Fibroblast of pulmonary artery (primary cell): ENCODE data around the gene DENND1C.

Source experiments
- DNase-seq: peaks from one replicate; pipeline ENCODE4 v3.0.0-alpha.2; 2010; ENCODE audit warnings: low read depth
- H3K4me3 ChIP-seq: replicated peaks from 2 replicates; pipeline ENCODE4 v1.5.1; 2011; ENCODE audit warnings: low read depth, mild to moderate bottlenecking, control low read depth, low read length, moderate library complexity
- TF ChIP-seq, protein P1 (sequence below): IDR thresholded peaks from 2 replicates; pipeline ENCODE4 v1.5.1; 2011; ENCODE audit warnings: mild to moderate bottlenecking, control low read depth, low read length, inconsistent platforms; ENCODE audit errors: missing control alignments

The DENND1C gene

DNA sequence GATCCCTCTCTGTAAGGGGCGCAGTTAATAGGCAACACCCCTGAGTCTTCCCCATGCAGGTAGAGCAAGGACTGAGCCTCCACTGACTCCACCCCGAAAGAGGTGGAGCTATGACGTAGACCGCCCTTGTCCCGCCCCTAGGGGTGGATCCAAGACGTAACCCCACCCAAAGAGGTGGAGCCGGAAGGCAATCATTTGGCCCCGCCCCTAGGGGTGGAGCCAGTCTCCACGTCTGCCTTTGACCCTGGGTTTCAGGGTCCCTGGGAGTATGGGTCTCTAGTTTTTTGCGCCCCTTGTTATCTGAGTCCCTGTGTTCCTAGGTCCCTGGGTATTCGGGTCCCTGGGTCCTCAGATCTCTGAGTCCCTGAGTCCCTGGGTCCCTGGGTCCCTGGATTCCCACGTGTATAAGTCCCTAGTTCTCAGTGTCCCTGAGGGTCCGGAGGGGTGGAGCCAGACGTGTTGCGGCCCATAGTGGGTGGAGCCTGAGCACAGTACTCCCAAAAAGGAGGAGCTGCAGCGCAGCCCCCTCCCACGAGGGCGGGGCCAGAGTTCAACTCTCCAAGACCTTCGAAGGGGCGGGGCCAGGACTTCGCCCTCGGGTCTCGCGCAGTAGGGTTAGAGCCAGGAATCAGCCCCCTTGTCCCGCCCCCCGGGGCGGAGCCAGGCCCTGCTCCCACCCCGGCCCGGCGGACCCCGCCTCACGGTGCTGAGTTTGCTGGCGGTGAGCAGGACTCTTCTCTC lies 5.3 kb downstream of the DENND1C start:
- peak; percentile 46 for DNase-seq
- TF ChIP-seq, protein P1, sequence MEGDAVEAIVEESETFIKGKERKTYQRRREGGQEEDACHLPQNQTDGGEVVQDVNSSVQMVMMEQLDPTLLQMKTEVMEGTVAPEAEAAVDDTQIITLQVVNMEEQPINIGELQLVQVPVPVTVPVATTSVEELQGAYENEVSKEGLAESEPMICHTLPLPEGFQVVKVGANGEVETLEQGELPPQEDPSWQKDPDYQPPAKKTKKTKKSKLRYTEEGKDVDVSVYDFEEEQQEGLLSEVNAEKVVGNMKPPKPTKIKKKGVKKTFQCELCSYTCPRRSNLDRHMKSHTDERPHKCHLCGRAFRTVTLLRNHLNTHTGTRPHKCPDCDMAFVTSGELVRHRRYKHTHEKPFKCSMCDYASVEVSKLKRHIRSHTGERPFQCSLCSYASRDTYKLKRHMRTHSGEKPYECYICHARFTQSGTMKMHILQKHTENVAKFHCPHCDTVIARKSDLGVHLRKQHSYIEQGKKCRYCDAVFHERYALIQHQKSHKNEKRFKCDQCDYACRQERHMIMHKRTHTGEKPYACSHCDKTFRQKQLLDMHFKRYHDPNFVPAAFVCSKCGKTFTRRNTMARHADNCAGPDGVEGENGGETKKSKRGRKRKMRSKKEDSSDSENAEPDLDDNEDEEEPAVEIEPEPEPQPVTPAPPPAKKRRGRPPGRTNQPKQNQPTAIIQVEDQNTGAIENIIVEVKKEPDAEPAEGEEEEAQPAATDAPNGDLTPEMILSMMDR, result no peak
- H3K4me3 ChIP-seq, result no peak overlapping the region

DNA sequence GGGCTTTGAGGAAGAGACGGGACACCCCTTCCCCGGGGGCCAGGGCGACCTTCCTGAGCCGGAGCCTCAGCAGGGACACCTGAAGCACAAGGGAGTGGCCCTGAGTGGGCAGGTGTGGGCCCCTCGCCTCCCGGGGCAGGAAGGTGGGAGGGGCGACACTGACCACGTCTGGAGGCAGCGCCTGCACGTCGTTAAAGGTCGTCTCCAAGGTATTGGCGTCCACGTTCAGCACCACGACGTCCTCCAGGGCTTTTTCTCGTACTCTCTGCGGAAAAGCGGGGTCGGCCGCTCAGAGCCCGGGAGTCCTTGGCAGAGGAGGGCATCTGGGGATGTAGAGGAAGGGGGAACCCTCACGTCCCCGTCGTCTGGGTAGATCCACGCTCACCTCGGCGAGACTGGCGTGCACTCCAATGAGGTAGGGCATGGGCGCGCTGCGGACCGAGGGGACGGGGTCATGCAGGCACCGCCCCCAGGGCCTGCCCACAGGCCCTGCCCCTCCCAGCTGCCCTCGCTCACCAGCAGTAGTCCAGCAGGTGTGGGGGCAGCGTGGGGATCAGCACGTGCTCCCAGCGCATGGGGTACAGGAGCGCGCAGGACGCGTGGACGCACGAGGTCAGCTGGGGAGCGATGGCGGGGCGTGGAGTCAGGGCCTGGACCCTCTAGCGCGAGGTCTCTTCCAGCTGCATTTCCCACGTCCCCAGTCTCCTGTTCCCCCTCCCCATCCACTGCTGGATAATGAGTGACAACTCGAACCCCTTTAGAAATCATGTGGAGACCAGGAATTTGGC lies 6.1 kb downstream of the DENND1C start:
- TF ChIP-seq, protein P1, result no peak
- no peak for DNase-seq
- H3K4me3 ChIP-seq, result no peak overlapping the region

DNA sequence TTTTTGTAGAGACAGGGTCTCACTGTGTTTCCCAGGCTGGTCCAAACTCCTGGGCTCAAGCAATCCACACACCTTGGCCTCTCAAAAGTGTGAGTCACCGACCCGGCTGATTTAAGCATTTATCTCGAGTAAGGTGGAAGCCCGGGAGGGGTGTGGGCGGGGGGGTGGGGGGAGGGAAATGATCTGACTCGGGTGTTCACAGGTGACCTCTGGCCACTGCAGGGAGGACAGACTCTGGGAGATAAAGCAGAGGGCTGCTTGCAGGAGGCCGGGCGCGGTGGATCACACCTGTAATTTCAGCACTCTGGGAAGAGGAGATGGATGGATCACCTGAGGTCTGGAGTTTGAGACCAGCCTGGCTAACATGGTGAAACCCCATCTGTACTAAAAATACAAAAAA lies 7.9 kb downstream of the DENND1C start:
- no peak overlapping the region for H3K4me3 ChIP-seq
- no peak for DNase-seq
- TF ChIP-seq, protein P1, result no peak

DNA sequence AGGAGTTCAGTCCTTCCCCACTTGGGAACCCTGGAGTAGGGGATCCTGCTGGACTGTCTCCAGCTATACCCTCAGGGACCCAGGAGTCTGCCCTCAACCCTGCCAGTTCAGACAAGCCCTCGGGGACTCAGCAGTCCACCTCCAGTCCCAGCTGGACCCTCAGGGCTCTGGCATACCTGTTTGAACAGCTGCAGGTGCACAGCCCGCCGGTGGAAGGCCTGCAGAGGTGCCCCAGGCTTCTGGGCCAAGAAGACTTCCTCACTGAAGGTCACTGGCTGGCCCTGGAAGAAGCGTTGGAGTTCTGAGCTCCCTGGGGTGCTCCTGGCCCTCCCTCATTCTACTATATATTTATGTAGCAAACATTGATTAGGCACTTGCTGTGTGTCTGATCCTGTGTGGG lies 8.9 kb downstream of the DENND1C start:
- no peak for DNase-seq
- TF ChIP-seq, protein P1, result no peak
- H3K4me3 ChIP-seq, result no peak overlapping the region

DNA sequence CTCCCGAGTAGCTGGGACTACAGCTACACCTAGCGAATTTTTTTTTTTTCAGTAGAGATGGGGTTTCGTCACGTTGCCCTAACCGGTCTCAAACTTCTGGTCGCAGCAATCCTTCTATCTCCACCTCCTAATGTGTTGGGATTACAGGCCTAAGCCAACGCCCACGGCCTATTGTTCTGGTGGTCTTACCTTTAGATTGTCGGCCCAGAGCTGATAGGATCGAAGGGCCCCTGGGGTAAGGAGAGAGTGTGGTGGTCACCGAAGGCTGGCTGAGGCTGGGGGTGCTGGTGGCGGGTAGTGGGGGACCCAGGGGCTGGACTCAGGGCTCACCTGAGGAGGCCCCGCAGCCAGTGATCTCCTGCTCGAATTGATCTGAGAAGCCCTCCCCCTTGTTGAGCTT lies 10.5 kb downstream of the DENND1C start:
- no peak overlapping the region for H3K4me3 ChIP-seq
- no peak for DNase-seq
- TF ChIP-seq, protein P1, result no peak

DNA sequence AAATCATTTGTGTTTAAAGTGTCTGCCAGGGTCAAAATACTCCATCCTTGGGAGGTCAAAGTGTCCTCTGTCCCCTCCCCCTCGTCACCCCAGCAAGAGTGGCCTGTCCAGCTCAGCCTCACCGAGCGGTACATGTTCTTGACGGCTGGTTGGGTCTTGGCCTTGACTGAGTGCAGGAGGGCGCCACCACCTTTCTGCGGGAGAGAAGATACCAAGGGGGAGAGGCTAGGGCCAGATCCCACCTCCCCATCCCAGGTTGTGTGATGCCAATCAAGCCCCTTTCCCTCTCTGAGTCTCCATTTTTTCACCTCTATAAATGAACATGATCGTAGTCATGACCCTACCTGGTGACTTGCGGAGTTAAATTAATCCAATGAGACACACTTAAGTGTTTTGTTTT lies 11.4 kb downstream of the DENND1C start:
- H3K4me3 ChIP-seq, result no peak overlapping the region
- no peak for DNase-seq
- TF ChIP-seq, protein P1, result no peak
